GM23338 (cell line): ENCODE results near the gene SCO1. TPM values are rescaled to one million over a fixed set of nuclear protein-coding genes. Genes with fewer than 3 reads are reported as not detected.

Source experiments
- ATAC-seq: fragments of 200-7000 bp; cut with Tn5 transposase; 3 replicates; pipeline ENCODE4 v1.9.1; 2020
- DNase-seq: peaks from one replicate; pipeline ENCODE4 v3.0.0-alpha.2; 2015; ENCODE audit warnings: low spot score
- H2AFZ ChIP-seq: fragments of 200-600 bp; sonication (generic); 2 replicates; pipeline ENCODE4 v1.8.0; 2016; ENCODE audit warnings: antibody characterized with exemption, mild to moderate bottlenecking, moderate library complexity
- H3F3A ChIP-seq: fragments of 200-600 bp; sonication (generic); replicated peaks from 2 replicates; pipeline ENCODE4 v1.8.0; 2017; ENCODE audit warnings: antibody characterized with exemption, mixed run types, low read depth
- H3K27ac ChIP-seq: fragments of 200-600 bp; sonication (generic); 2 replicates; pipeline ENCODE4 v1.6.1; 2016; ENCODE audit warnings: low read depth
- H3K27me3 ChIP-seq: fragments of 200-600 bp; sonication (generic); 2 replicates; pipeline ENCODE4 v1.8.0; 2016; ENCODE audit warnings: mild to moderate bottlenecking, mixed run types, moderate library complexity; ENCODE audit not compliant: insufficient read depth
- H3K36me3 ChIP-seq: fragments of 200-600 bp; sonication (generic); 2 replicates; pipeline ENCODE4 v1.8.0; 2016; ENCODE audit warnings: mild to moderate bottlenecking; ENCODE audit not compliant: insufficient read depth
- H3K4me1 ChIP-seq: fragments of 200-600 bp; sonication (generic); 2 replicates; pipeline ENCODE4 v1.8.0; 2016; ENCODE audit warnings: mild to moderate bottlenecking, moderate library complexity; ENCODE audit not compliant: insufficient read depth
- H3K4me2 ChIP-seq: fragments of 200-600 bp; sonication (generic); 2 replicates; pipeline ENCODE4 v1.7.1; 2017; ENCODE audit warnings: mixed run types
- H3K4me3 ChIP-seq: fragments of 200-600 bp; sonication (generic); 2 replicates; pipeline ENCODE4 v1.6.1; 2016; ENCODE audit warnings: mixed run types
- H3K79me2 ChIP-seq: fragments of 200-600 bp; sonication (generic); replicated peaks from 2 replicates; pipeline ENCODE4 v1.8.0; 2017; ENCODE audit warnings: mild to moderate bottlenecking; ENCODE audit not compliant: insufficient read depth
- H3K9me2 ChIP-seq: fragments of 200-600 bp; sonication (generic); 2 replicates; pipeline ENCODE4 v1.8.0; 2017; ENCODE audit not compliant: insufficient read depth
- H4K20me1 ChIP-seq: fragments of 200-600 bp; sonication (generic); replicated peaks from 2 replicates; pipeline ENCODE4 v1.8.0; 2017; ENCODE audit warnings: mild to moderate bottlenecking; ENCODE audit not compliant: insufficient read depth
- H3K27ac Mint-ChIP-seq: 2 replicates; pipeline ENCODE4 v1.8.0; 2020; ENCODE audit warnings: inconsistent platforms, mild to moderate bottlenecking, moderate library complexity, mixed read lengths
- H3K27me3 Mint-ChIP-seq: 3 replicates; pipeline ENCODE4 v1.8.0; 2022; ENCODE audit warnings: low read depth, mild to moderate bottlenecking, moderate library complexity, mixed read lengths, inconsistent platforms; ENCODE audit not compliant: insufficient read depth, poor library complexity
- H3K36me3 Mint-ChIP-seq: 3 replicates; pipeline ENCODE4 v1.8.0; 2021; ENCODE audit warnings: low read depth, mild to moderate bottlenecking, inconsistent platforms, moderate library complexity, mixed read lengths
- H3K4me1 Mint-ChIP-seq: 3 replicates; pipeline ENCODE4 v1.8.0; 2020; ENCODE audit warnings: mild to moderate bottlenecking, inconsistent platforms, mixed read lengths
- H3K4me3 Mint-ChIP-seq: 3 replicates; pipeline ENCODE4 v1.8.0; 2021; ENCODE audit warnings: moderate library complexity, mild to moderate bottlenecking, inconsistent platforms, mixed read lengths
- H3K9me3 Mint-ChIP-seq: 3 replicates; pipeline ENCODE4 v1.8.0; 2020; ENCODE audit warnings: moderate library complexity, mild to moderate bottlenecking, inconsistent platforms, mixed read lengths
- CREB1 ChIP-seq: fragments of 250-450 bp; sonication (Bioruptor Pico); IDR thresholded peaks from 2 replicates; pipeline ENCODE4 v1.5.0; 2020; ENCODE audit warnings: low read depth, mild to moderate bottlenecking, moderate library complexity
- CTCF ChIP-seq, 2 experiments: fragments of 200-600 bp in 1 of 2; sonication (generic) in 1 of 2; conservative IDR thresholded peaks; 2 replicates each; pipeline versions ENCODE4 v1.5.1 to v1.6.1; 2016 to 2017; ENCODE audit warnings: antibody characterized with exemption in 2 of 2, low read depth in 2 of 2, mild to moderate bottlenecking in 2 of 2, moderate library complexity in 1 of 2
- ETS1 ChIP-seq: IDR thresholded peaks from 2 replicates; pipeline ENCODE4 v1.6.1; 2016; ENCODE audit warnings: antibody characterized with exemption
- EZH2 ChIP-seq: fragments of 200-600 bp; sonication (generic); IDR thresholded peaks from one replicate; pipeline ENCODE4 v1.8.0; 2017; ENCODE audit warnings: antibody characterized with exemption, mild to moderate bottlenecking, low read depth; ENCODE audit not compliant: unreplicated experiment
- NANOG ChIP-seq: IDR thresholded peaks from 2 replicates; pipeline ENCODE4 v1.6.1; 2016; ENCODE audit warnings: antibody characterized with exemption, borderline replicate concordance
- POLR2AphosphoS5 ChIP-seq: IDR thresholded peaks from 2 replicates; pipeline ENCODE4 v1.6.1; 2016; ENCODE audit warnings: antibody characterized with exemption, low read depth
- STAT1 ChIP-seq: IDR thresholded peaks from one replicate; pipeline ENCODE4 v1.6.1; 2016; ENCODE audit warnings: antibody characterized with exemption; ENCODE audit not compliant: unreplicated experiment
- ZNF114 ChIP-seq: fragments of 250-450 bp; sonication (Bioruptor Pico); IDR thresholded peaks from 2 replicates; pipeline ENCODE4 v1.5.0; 2020; ENCODE audit warnings: mild to moderate bottlenecking, moderate library complexity
- ZNF331 ChIP-seq: fragments of 250-450 bp; sonication (Bioruptor Pico); IDR thresholded peaks from 2 replicates; pipeline ENCODE4 v1.5.0; 2020; ENCODE audit warnings: low read depth, mild to moderate bottlenecking, moderate library complexity
- ZNF462 ChIP-seq: fragments of 250-450 bp; sonication (Bioruptor Pico); IDR thresholded peaks from 2 replicates; pipeline ENCODE4 v1.5.0; 2020; ENCODE audit warnings: mild to moderate bottlenecking, moderate library complexity
- polyA plus RNA-seq: library from polyadenylated mRNA; unstranded; fragments of >200 nt; fragmentation: Nextera tagmentation; extraction: Ambion mirVana; gene quantifications from 2 replicates; pipeline ENCODE4 v1.2.1, GENCODE V29; 2016
- total RNA-seq: library from RNA; depleted of rRNA; stranded (reverse); fragments of >200 nt; shearing (Covaris generic); gene quantifications from 2 replicates; pipeline ENCODE4 v1.2.3, GENCODE V29; 2014

Gene SCO1
- total and polyA plus RNA-seq, 2 experiments from 2014 or later, result 43.9 to 72.5 TPM

- H3K9me3 Mint-ChIP-seq, result peaks cover 7% of the 10 kb centered on the region; the same call in 2 of the 3 replicates
- Histone ChIP-seq H3K4me3 (peak within 1 kb of the TSS; percentile 74), H3K9me2 (no peaks in the 10 kb centered on the region), H3K36me3 (no peaks in the 10 kb centered on the region), H3F3A (0 out of 2 replicates have a peak, but pooled peaks cover 3% of the 10 kb centered on the region), H3K4me1 (peaks cover 10% of the 10 kb centered on the region), H3K27ac (peak within 1 kb of the TSS; percentile 74), H2AFZ (peak within 1 kb of the TSS; percentile 94), H3K4me2 (peak within 1 kb of the TSS; percentile 74), H3K27me3 (peaks cover 3% of the 10 kb centered on the region; the same call in 1 of the 2 replicates), H3K79me2 (no peaks in the 10 kb centered on the region; the same call in 1 of the 2 replicates), H4K20me1 (no peaks in the 10 kb centered on the region)
- peaks cover 3% of the 10 kb centered on the region; the same call in 2 of the 3 replicates for H3K36me3 Mint-ChIP-seq
- DNase-seq (peak; percentile 88), ATAC-seq (peak; percentile 94)
- peak within 1 kb of the TSS; percentile 97 for H3K27ac Mint-ChIP-seq
- TF ChIP-seq ZNF114 (CRISPR knock-in tag) (no peak), POLR2AphosphoS5 (peak; percentile 81), STAT1 (no peak)
- H3K27me3 Mint-ChIP-seq, result peaks cover 5% of the 10 kb centered on the region
- H3K4me1 Mint-ChIP-seq, result peaks cover 12% of the 10 kb centered on the region; the same call in 2 of the 3 replicates
- peak within 1 kb of the TSS; percentile 88 for H3K4me3 Mint-ChIP-seq
Measured at GRCh38 chr17:10729334-10730193, 32.2 kb upstream of the SCO1 start, which contains the start of gene TMEM220. TSS of gene TMEM220 (minus strand) at chr17:10730023. CDS start at chr17:10729851, 172 bp downstream.

- Mint-ChIP-seq H3K36me3 (peaks cover 3% of the 10 kb centered on the region; the same call in 2 of the 3 replicates), H3K27ac (no peak overlapping the region), H3K9me3 (peaks cover 7% of the 10 kb centered on the region; the same call in 2 of the 3 replicates), H3K4me3 (no peak overlapping the region), H3K4me1 (peaks cover 12% of the 10 kb centered on the region; the same call in 2 of the 3 replicates), H3K27me3 (peaks cover 5% of the 10 kb centered on the region)
- H3K4me1 ChIP-seq, result peaks cover 10% of the 10 kb centered on the region
- H3K4me2 ChIP-seq, result no peak overlapping the region; the same call in 1 of the 2 replicates
- H3K27ac ChIP-seq, result no peak overlapping the region
- H3K9me2 ChIP-seq, result no peaks in the 10 kb centered on the region
- H4K20me1 ChIP-seq, result no peaks in the 10 kb centered on the region
- H2AFZ ChIP-seq, result no peak overlapping the region
- no peaks in the 10 kb centered on the region; the same call in 1 of the 2 replicates for H3K79me2 ChIP-seq
- H3K4me3 ChIP-seq, result no peak overlapping the region
- H3K27me3 ChIP-seq, result peaks cover 3% of the 10 kb centered on the region; the same call in 1 of the 2 replicates
- ATAC-seq (no peak), DNase-seq (no peak)
- H3K36me3 ChIP-seq, result no peaks in the 10 kb centered on the region
- H3F3A ChIP-seq, result 0 out of 2 replicates have a peak, but pooled peaks cover 3% of the 10 kb centered on the region
- TF ChIP-seq POLR2AphosphoS5 (no peak), STAT1 (no peak), CREB1 (CRISPR knock-in tag) (no peak), ZNF114 (CRISPR knock-in tag) (no peak), ETS1 (no peak), CTCF (conservative IDR thresholded peaks at IDR 0.05; ENCODE audit: low read depth in 2 of 2) (no peak), ZNF331 (CRISPR knock-in tag) (no peak), NANOG (no peak), EZH2 (no peak), ZNF462 (no peak)
Measured at GRCh38 chr17:10728331-10728892, 31.1 kb upstream of the SCO1 start.
